ENCODE results near the gene VEGFC. TPM values are rescaled to one million over a fixed set of nuclear protein-coding genes. Genes with fewer than 3 reads are reported as not detected.

VEGFC gene
- total and polyA plus RNA-seq, 10 of the 15 experiments (the other 5 are each of a cell fraction or from before 2014, with no cell fraction given): 0.03 to 0.04 TPM; not detected in 8

DNA sequence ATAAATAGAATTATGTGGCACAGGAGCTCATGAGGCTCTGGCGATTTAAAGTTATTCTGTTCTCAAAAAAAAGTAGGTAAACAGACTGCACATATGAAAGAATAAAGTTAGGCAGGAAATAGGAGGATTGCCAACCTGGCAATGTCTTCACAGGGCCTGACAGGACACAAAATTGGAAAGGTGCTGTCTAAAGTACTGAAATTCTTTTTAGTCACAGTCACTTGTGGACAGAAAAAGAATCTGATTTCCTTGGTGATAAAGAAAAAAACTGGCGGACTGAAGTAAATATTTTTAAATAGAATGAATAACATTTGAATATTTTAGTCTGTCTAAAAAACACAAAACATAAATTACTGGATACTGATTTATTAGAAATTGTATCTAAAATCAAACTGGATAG lies 124.4 kb downstream of the VEGFC start (continued):
- TF ChIP-seq, protein P1, sequence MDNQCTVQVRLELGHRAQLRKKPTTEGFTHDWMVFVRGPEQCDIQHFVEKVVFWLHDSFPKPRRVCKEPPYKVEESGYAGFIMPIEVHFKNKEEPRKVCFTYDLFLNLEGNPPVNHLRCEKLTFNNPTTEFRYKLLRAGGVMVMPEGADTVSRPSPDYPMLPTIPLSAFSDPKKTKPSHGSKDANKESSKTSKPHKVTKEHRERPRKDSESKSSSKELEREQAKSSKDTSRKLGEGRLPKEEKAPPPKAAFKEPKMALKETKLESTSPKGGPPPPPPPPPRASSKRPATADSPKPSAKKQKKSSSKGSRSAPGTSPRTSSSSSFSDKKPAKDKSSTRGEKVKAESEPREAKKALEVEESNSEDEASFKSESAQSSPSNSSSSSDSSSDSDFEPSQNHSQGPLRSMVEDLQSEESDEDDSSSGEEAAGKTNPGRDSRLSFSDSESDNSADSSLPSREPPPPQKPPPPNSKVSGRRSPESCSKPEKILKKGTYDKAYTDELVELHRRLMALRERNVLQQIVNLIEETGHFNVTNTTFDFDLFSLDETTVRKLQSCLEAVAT (IDR thresholded peaks at IDR 0.05): no peak

DNA sequence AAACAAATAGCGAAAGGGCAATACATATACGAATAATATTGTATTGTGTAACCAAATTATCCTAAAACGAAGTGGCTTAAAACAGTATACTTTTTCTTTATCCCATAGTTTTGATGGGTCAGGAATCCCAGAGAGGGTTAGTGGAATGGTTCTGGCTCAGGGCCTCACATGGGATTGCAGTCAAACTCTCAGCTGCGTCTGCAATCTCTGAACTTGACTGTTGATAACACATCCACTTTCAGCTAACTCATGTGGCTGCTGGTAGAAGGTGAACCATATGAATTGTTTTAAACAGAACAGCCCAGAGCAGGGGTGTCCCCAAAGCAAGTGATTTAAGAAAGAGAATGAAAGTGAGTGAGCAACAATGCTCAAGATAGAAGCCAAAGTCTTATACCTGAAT lies 127.8 kb downstream of the VEGFC start:
- H3K9ac ChIP-seq (ENCODE audit: control insufficient read depth, insufficient read depth, low read length): no peak overlapping the region
- H3K27me3 ChIP-seq (replicated peaks in 1 of 2; ENCODE audit: control insufficient read depth in 2 of 2, insufficient read depth in 2 of 2, low read length in 1 of 2): no peaks in the 10 kb centered on the region
- TF ChIP-seq RB1 (IDR thresholded peaks at IDR 0.05; ENCODE audit: borderline replicate concordance) (no peak), POLR2AphosphoS2 (IDR thresholded peaks at IDR 0.05; ENCODE audit: low read depth, low read length) (no peak), NFXL1 (IDR thresholded peaks at IDR 0.05; ENCODE audit: borderline replicate concordance) (no peak), SIN3A (IDR thresholded peaks at IDR 0.05; ENCODE audit: low read depth, low read length) (no peak), NFIC (IDR thresholded peaks at IDR 0.05; ENCODE audit: low read depth, low read length) (no peak), STAT3 (IDR thresholded peaks at IDR 0.05; ENCODE audit: low read depth, low read length) (no peak), ZNF274 (IDR thresholded peaks at IDR 0.05; ENCODE audit: insufficient read depth, insufficient read length) (no peak), EP300 (IDR thresholded peaks at IDR 0.05; ENCODE audit: borderline replicate concordance in 1 of 2, control insufficient read depth in 1 of 2, low read depth in 2 of 2, low read length in 2 of 2) (no peak), MTA3 (IDR thresholded peaks at IDR 0.05; ENCODE audit: borderline replicate concordance, low read length) (no peak), MXI1 (IDR thresholded peaks at IDR 0.05; ENCODE audit: low read depth, low read length) (no peak), FOXM1 (IDR thresholded peaks at IDR 0.05; ENCODE audit: low read depth, low read length) (no peak), JUNB (IDR thresholded peaks at IDR 0.05) (no peak), SP1 (IDR thresholded peaks at IDR 0.05; ENCODE audit: low read depth, low read length) (no peak), IKZF1 (conservative IDR thresholded peaks at IDR 0.05) (no peak), ZNF622 (IDR thresholded peaks at IDR 0.05) (no peak)
- TF ChIP-seq, protein P2, sequence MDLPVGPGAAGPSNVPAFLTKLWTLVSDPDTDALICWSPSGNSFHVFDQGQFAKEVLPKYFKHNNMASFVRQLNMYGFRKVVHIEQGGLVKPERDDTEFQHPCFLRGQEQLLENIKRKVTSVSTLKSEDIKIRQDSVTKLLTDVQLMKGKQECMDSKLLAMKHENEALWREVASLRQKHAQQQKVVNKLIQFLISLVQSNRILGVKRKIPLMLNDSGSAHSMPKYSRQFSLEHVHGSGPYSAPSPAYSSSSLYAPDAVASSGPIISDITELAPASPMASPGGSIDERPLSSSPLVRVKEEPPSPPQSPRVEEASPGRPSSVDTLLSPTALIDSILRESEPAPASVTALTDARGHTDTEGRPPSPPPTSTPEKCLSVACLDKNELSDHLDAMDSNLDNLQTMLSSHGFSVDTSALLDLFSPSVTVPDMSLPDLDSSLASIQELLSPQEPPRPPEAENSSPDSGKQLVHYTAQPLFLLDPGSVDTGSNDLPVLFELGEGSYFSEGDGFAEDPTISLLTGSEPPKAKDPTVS (IDR thresholded peaks at IDR 0.05; ENCODE audit: low read depth, low read length): no peak
- TF ChIP-seq, protein P3, sequence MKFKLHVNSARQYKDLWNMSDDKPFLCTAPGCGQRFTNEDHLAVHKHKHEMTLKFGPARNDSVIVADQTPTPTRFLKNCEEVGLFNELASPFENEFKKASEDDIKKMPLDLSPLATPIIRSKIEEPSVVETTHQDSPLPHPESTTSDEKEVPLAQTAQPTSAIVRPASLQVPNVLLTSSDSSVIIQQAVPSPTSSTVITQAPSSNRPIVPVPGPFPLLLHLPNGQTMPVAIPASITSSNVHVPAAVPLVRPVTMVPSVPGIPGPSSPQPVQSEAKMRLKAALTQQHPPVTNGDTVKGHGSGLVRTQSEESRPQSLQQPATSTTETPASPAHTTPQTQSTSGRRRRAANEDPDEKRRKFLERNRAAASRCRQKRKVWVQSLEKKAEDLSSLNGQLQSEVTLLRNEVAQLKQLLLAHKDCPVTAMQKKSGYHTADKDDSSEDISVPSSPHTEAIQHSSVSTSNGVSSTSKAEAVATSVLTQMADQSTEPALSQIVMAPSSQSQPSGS (IDR thresholded peaks at IDR 0.05; ENCODE audit: low read length): no peak
- TF ChIP-seq, protein P1 (IDR thresholded peaks at IDR 0.05): no peak
- WGBS (ENCODE audit: insufficient coverage, insufficient replicate concordance, low lambda C conversion rate, missing lambda C conversion rate): 35% methylated on average over 4 of the region's 4 CpGs
- FAIRE-seq (no peak), ATAC-seq (no peak), DNase-seq (ENCODE audit: low read depth, low spot score) (no peak)
- CTCF ChIA-PET: interaction anchor here (1.4 kb wide), 1 partner anchor 64 kb away, joined by 4 read pairs; no protein-coding TSS in a partner anchor
- POLR2A ChIA-PET: no interaction called here
- RAD21 ChIA-PET (ENCODE audit: unreplicated experiment): no interaction called here
- H3K27ac ChIP-seq (ENCODE audit: control insufficient read depth, insufficient read depth): no peak overlapping the region
- SMC1A ChIA-PET (ENCODE audit: uncharacterized antibody, unreplicated experiment): interaction anchor here (1.6 kb wide), 1 partner anchor 11 kb away, joined by 4 read pairs; no protein-coding TSS in a partner anchor
- H3K4me2 ChIP-seq (ENCODE audit: control insufficient read depth, insufficient read depth): no peak overlapping the region
- no peak overlapping the region for H3K4me3 ChIP-seq
- no peaks in the 10 kb centered on the region for H3K4me1 ChIP-seq (ENCODE audit: control insufficient read depth, insufficient read depth, low read length)
- intact Hi-C loops (cut with micrococcal nuclease; ENCODE audit: unreplicated experiment): no loop called here
- H3K36me3 ChIP-seq (ENCODE audit: control insufficient read depth in 2 of 2, insufficient read depth in 2 of 2, low read length in 1 of 2): no peaks in the 10 kb centered on the region
- BruUV-seq (replicated peaks): no TSS peak
- no peaks in the 10 kb centered on the region for H3K9me3 ChIP-seq (replicated peaks; ENCODE audit: control insufficient read depth, insufficient read depth, low read length)
- in situ Hi-C loops (cut with MboI): no loop called here
- no peaks in the 10 kb centered on the region for H4K20me1 ChIP-seq (ENCODE audit: control insufficient read depth, insufficient read depth)
- H2AFZ ChIP-seq (ENCODE audit: control insufficient read depth, low read depth, low read length): no peak overlapping the region
- H3K79me2 ChIP-seq (ENCODE audit: control insufficient read depth, insufficient read depth, low read length): no peaks in the 10 kb centered on the region
